H9 (cell line): ENCODE data around the gene COMMD1. TPM values are rescaled to one million over a fixed set of nuclear protein-coding genes. Genes with fewer than 3 reads are reported as not detected.

Source experiments
- DNase-seq: peaks from one replicate; pipeline ENCODE4 v3.0.0-alpha.2; 2017
- H2AFZ ChIP-seq: one replicate; pipeline ENCODE4 v1.6.1; 2013; ENCODE audit warnings: mild to moderate bottlenecking, low read length, control low read depth, moderate library complexity
- H2AK5ac ChIP-seq: 2 replicates; pipeline ENCODE4 v1.6.1; 2013; ENCODE audit warnings: low read length, control low read depth, mixed read lengths; ENCODE audit not compliant: insufficient read length
- H2BK120ac ChIP-seq: one replicate; pipeline ENCODE4 v1.6.1; 2013; ENCODE audit warnings: low read depth, mild to moderate bottlenecking, low read length, control low read depth, inconsistent platforms; ENCODE audit not compliant: poor library complexity, severe bottlenecking
- H2BK12ac ChIP-seq: 2 replicates; pipeline ENCODE4 v1.6.1; 2013; ENCODE audit warnings: low read length, control low read depth, mixed read lengths, low read depth; ENCODE audit not compliant: insufficient read length
- H2BK15ac ChIP-seq: 2 replicates; pipeline ENCODE4 v1.6.1; 2013; ENCODE audit warnings: low read depth, low read length, control low read depth
- H2BK20ac ChIP-seq: one replicate; pipeline ENCODE4 v1.6.1; 2013; ENCODE audit warnings: low read depth, mild to moderate bottlenecking, low read length, control low read depth, inconsistent platforms; ENCODE audit not compliant: poor library complexity, severe bottlenecking
- H2BK5ac ChIP-seq: 2 replicates; pipeline ENCODE4 v1.6.1; 2013; ENCODE audit warnings: low read length, control low read depth, mixed read lengths; ENCODE audit not compliant: insufficient read length
- H3K14ac ChIP-seq: 2 replicates; pipeline ENCODE4 v1.6.1; 2013; ENCODE audit warnings: low read length, control low read depth; ENCODE audit not compliant: insufficient read depth
- H3K18ac ChIP-seq: 2 replicates; pipeline ENCODE4 v1.6.1; 2013; ENCODE audit warnings: low read depth, mild to moderate bottlenecking, mixed read lengths, low read length, control low read depth; ENCODE audit not compliant: insufficient read length
- H3K23ac ChIP-seq: 2 replicates; pipeline ENCODE4 v1.6.1; 2013; ENCODE audit warnings: low read length, control low read depth, mixed read lengths, low read depth; ENCODE audit not compliant: insufficient read length
- H3K23me2 ChIP-seq: 2 replicates; pipeline ENCODE4 v1.6.1; 2013; ENCODE audit warnings: low read depth, mild to moderate bottlenecking, mixed read lengths, low read length, control low read depth; ENCODE audit not compliant: insufficient read length, poor library complexity, severe bottlenecking
- H3K27ac ChIP-seq: 2 replicates; pipeline ENCODE4 v1.5.1; 2013; ENCODE audit warnings: low read length, control low read depth, mixed read lengths, low read depth; ENCODE audit not compliant: insufficient read length
- H3K27me3 ChIP-seq: 2 replicates; pipeline ENCODE4 v1.6.1; 2013; ENCODE audit warnings: low read length, control low read depth, inconsistent platforms; ENCODE audit not compliant: insufficient read depth
- H3K4ac ChIP-seq: 2 replicates; pipeline ENCODE4 v1.6.1; 2013; ENCODE audit warnings: low read depth, mild to moderate bottlenecking, control low read depth, inconsistent platforms, low read length, moderate library complexity
- H3K4me1 ChIP-seq: 2 replicates; pipeline ENCODE4 v1.6.1; 2013; ENCODE audit warnings: low read length, control low read depth, inconsistent platforms; ENCODE audit not compliant: insufficient read depth
- H3K4me2 ChIP-seq: 2 replicates; pipeline ENCODE4 v1.6.1; 2013; ENCODE audit warnings: low read length, control low read depth, mixed read lengths; ENCODE audit not compliant: insufficient read length, insufficient read depth
- H3K56ac ChIP-seq: 2 replicates; pipeline ENCODE4 v1.6.1; 2013; ENCODE audit warnings: low read depth, mild to moderate bottlenecking, mixed read lengths, low read length, control low read depth; ENCODE audit not compliant: insufficient read length
- H3K79me1 ChIP-seq: 2 replicates; pipeline ENCODE4 v1.6.1; 2013; ENCODE audit warnings: low read depth, mild to moderate bottlenecking, moderate library complexity, low read length, control low read depth, inconsistent platforms; ENCODE audit not compliant: insufficient read depth, poor library complexity, severe bottlenecking
- H3K79me2 ChIP-seq: 2 replicates; pipeline ENCODE4 v1.6.1; 2013; ENCODE audit warnings: low read length, control low read depth, inconsistent platforms; ENCODE audit not compliant: insufficient read depth
- H3K9ac ChIP-seq: 2 replicates; pipeline ENCODE4 v1.6.1; 2013; ENCODE audit warnings: low read length, control low read depth, mixed read lengths; ENCODE audit not compliant: insufficient read length; ENCODE audit errors: extremely low read depth
- H3K9me3 ChIP-seq: one replicate; pipeline ENCODE4 v1.6.1; 2013; ENCODE audit warnings: low read depth, low read length, inconsistent platforms; ENCODE audit not compliant: control insufficient read depth
- H3T11ph ChIP-seq: one replicate; pipeline ENCODE4 v1.6.1; 2013; ENCODE audit warnings: mild to moderate bottlenecking, low read length, control low read depth, inconsistent platforms
- H4K20me1 ChIP-seq: one replicate; pipeline ENCODE4 v1.6.1; 2013; ENCODE audit not compliant: control insufficient read depth, insufficient read length, insufficient read depth
- H4K5ac ChIP-seq: 2 replicates; pipeline ENCODE4 v1.6.1; 2013; ENCODE audit warnings: low read depth, mild to moderate bottlenecking, mixed read lengths, low read length, control low read depth; ENCODE audit not compliant: insufficient read length
- H4K8ac ChIP-seq: replicated peaks from 2 replicates; pipeline ENCODE4 v1.6.1; 2013; ENCODE audit warnings: low read length, control low read depth, mixed read lengths, low read depth; ENCODE audit not compliant: insufficient read length
- H4K91ac ChIP-seq: 2 replicates; pipeline ENCODE4 v1.6.1; 2013; ENCODE audit warnings: low read depth, mild to moderate bottlenecking, moderate library complexity, mixed read lengths, low read length, control low read depth; ENCODE audit not compliant: insufficient read length
- H3K27ac Mint-ChIP-seq, 3 experiments: 2 replicates in 2 of 3; 3 replicates in 1 of 3; pipeline ENCODE4 v1.8.0; 2020 to 2021; ENCODE audit warnings: mixed read lengths in 3 of 3, mild to moderate bottlenecking in 1 of 3, moderate library complexity in 1 of 3
- H3K27me3 Mint-ChIP-seq: 2 replicates; pipeline ENCODE4 v1.8.0; 2021; ENCODE audit warnings: low read depth, mild to moderate bottlenecking, moderate library complexity, mixed read lengths
- H3K36me3 Mint-ChIP-seq, 3 experiments: 2 replicates in 2 of 3; 3 replicates in 1 of 3; pipeline ENCODE4 v1.8.0; 2020 to 2021; ENCODE audit warnings: low read depth in 3 of 3, mixed read lengths in 3 of 3; ENCODE audit not compliant: insufficient read depth in 1 of 3
- H3K4me1 Mint-ChIP-seq, 2 experiments: 2 replicates each; pipeline ENCODE4 v1.8.0; 2020; ENCODE audit warnings: mixed read lengths in 2 of 2
- H3K4me3 Mint-ChIP-seq, 2 experiments: 2 replicates in 1 of 2; 3 replicates in 1 of 2; pipeline ENCODE4 v1.8.0; 2020 to 2021; ENCODE audit warnings: mild to moderate bottlenecking in 2 of 2, mixed read lengths in 2 of 2, moderate library complexity in 1 of 2
- H3K9me3 Mint-ChIP-seq, 2 experiments: 2 replicates in 1 of 2; 3 replicates in 1 of 2; pipeline ENCODE4 v1.8.0; 2020; ENCODE audit warnings: mild to moderate bottlenecking in 2 of 2, mixed read lengths in 2 of 2, moderate library complexity in 1 of 2
- WGBS: extraction: QIAGEN DNeasy Blood & Tissue Kit; methylation state at CpG from one replicate; pipeline ENCODE4 v1.1.7; 2013; ENCODE audit warnings: missing lambda C conversion rate, low lambda C conversion rate, mixed read lengths; ENCODE audit not compliant: insufficient read length; ENCODE audit errors: extremely low coverage; 5-methylcytosine and 5-hydroxymethylcytosine counted together
- total RNA-seq: library from RNA; stranded (reverse); gene quantifications from 2 replicates; pipeline ENCODE4 v1.2.1, GENCODE V29; 2021
- TF ChIP-seq, protein P1 (sequence below): fragments of 200-600 bp; sonication (generic); conservative IDR thresholded peaks from 3 replicates; pipeline ENCODE4 v1.8.0; 2021; ENCODE audit warnings: antibody characterized with exemption, mild to moderate bottlenecking

COMMD1 gene
- total RNA-seq, 1 experiment from 2014 or later, result 31.5 TPM

DNA sequence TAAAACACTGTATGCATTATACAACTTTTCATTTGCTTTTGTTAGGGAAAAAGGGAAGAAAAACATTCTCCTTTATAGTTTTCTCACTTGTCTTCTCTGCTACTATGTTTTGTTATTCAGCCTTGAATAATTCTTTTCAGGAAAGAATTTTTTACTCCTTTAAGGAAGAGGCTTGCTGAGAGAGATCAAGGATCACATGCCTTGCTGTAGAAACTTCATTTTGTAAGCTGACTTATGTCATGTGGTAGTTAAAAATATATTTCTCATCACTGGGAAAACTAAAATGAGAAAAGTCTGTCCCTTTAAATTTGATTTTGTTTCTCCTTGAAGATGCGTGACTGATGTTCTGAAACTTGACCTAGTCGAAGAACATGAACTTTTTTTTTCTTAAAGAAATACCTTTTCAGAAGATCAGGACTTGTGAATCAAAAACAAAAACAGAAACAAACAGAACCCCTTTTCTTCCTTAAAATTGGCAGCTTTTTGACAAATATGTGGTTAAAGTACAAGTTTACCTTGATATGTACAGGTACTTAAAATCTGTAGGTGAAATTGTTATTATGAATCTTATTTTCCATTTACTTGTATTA lies 145.1 kb downstream of the COMMD1 start:
- Mint-ChIP-seq H3K4me3 (peak overlapping the region in 1 of 2 experiments; percentile 44; a peak in 1 of 5 replicates), H3K27ac (peak overlapping the region; percentile 90 to 97 (median 96)), H3K9me3 (peaks cover 0 to 3% of the 10 kb centered on the region in 2 experiments; a peak in 1 of 5 replicates), H3K27me3 (peaks cover 1% of the 10 kb centered on the region; the same call in 1 of the 2 replicates), H3K36me3 (peaks cover 0 to 2% (median 0%) of the 10 kb centered on the region in 3 experiments; a peak in 1 of 7 replicates), H3K4me1 (peaks cover 33 to 37% of the 10 kb centered on the region in 2 experiments)
- no peaks in the 10 kb centered on the region for H3K79me1 ChIP-seq
- no peak overlapping the region for H3T11ph ChIP-seq
- no peaks in the 10 kb centered on the region for H3K79me2 ChIP-seq
- no peak overlapping the region for H3K9ac ChIP-seq
- H2BK20ac ChIP-seq, result no peak overlapping the region
- H3K4me1 ChIP-seq, result peaks cover 3% of the 10 kb centered on the region; the same call in 1 of the 2 replicates
- H4K91ac ChIP-seq, result no peak overlapping the region
- no peak overlapping the region for H2BK120ac ChIP-seq
- no peak overlapping the region for H2AK5ac ChIP-seq
- no peak overlapping the region for H2AFZ ChIP-seq
- no peak overlapping the region for H4K8ac ChIP-seq
- H3K27ac ChIP-seq, result no peak overlapping the region
- DNase-seq, result no peak
- no peak overlapping the region for H2BK5ac ChIP-seq
- no peak overlapping the region for H3K18ac ChIP-seq
- no peaks in the 10 kb centered on the region for H3K27me3 ChIP-seq
- H4K20me1 ChIP-seq, result no peaks in the 10 kb centered on the region
- no peak overlapping the region for H3K23ac ChIP-seq
- no peaks in the 10 kb centered on the region for H3K23me2 ChIP-seq
- H3K4me2 ChIP-seq, result no peak overlapping the region
- no peak overlapping the region for H3K14ac ChIP-seq
- H3K56ac ChIP-seq, result no peak overlapping the region
- no peak overlapping the region for H2BK15ac ChIP-seq
- no CpG with 5 or more reads among the region's 2 CpGs for WGBS
- H3K4ac ChIP-seq, result no peak overlapping the region
- TF ChIP-seq, protein P1, sequence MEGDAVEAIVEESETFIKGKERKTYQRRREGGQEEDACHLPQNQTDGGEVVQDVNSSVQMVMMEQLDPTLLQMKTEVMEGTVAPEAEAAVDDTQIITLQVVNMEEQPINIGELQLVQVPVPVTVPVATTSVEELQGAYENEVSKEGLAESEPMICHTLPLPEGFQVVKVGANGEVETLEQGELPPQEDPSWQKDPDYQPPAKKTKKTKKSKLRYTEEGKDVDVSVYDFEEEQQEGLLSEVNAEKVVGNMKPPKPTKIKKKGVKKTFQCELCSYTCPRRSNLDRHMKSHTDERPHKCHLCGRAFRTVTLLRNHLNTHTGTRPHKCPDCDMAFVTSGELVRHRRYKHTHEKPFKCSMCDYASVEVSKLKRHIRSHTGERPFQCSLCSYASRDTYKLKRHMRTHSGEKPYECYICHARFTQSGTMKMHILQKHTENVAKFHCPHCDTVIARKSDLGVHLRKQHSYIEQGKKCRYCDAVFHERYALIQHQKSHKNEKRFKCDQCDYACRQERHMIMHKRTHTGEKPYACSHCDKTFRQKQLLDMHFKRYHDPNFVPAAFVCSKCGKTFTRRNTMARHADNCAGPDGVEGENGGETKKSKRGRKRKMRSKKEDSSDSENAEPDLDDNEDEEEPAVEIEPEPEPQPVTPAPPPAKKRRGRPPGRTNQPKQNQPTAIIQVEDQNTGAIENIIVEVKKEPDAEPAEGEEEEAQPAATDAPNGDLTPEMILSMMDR, result no peak
- no peak overlapping the region for H2BK12ac ChIP-seq
- no peaks in the 10 kb centered on the region for H3K9me3 ChIP-seq
- no peak overlapping the region for H4K5ac ChIP-seq
